Calu3 (cell line): ENCODE results near the gene CPNE7. TPM values are rescaled to one million over a fixed set of nuclear protein-coding genes. Genes with fewer than 3 reads are reported as not detected.
"Not testable (repeated sequence)": the region's sequence is repeated elsewhere in the genome, so short reads cannot be mapped to it uniquely, and the experiment has no call there.

Experiments used
- BruUV-seq: library from RNA; stranded (reverse); fragments of 400-500 nt; replicated peaks from 2 replicates; lab custom pipeline; 2021; lab: Mats Ljungman, UMichigan
- CTCF ChIA-PET: fragments of 300-600 bp; sonication (Branson Sonifier 250); formaldehyde crosslinking; loops from one replicate; lab custom pipeline; 2022; ENCODE audit warnings: antibody characterized with exemption; lab: Charles Lee
- DNase-seq: peaks from one replicate; pipeline ENCODE4 v3.0.0; 2022
- H3K27ac Mint-ChIP-seq: one replicate; pipeline ENCODE4 v1.8.0; 2022; ENCODE audit warnings: mixed read lengths; ENCODE audit not compliant: unreplicated experiment
- H3K27me3 Mint-ChIP-seq: one replicate; pipeline ENCODE4 v1.8.0; 2022; ENCODE audit warnings: mixed read lengths; ENCODE audit not compliant: unreplicated experiment
- H3K36me3 Mint-ChIP-seq: one replicate; pipeline ENCODE4 v1.8.0; 2022; ENCODE audit warnings: mild to moderate bottlenecking, moderate library complexity, mixed read lengths; ENCODE audit not compliant: insufficient read depth, unreplicated experiment
- H3K4me1 Mint-ChIP-seq: one replicate; pipeline ENCODE4 v1.8.0; 2022; ENCODE audit warnings: mild to moderate bottlenecking, low read depth, mixed read lengths; ENCODE audit not compliant: unreplicated experiment
- H3K4me3 Mint-ChIP-seq: one replicate; pipeline ENCODE4 v1.8.0; 2022; ENCODE audit warnings: mild to moderate bottlenecking, low read depth, moderate library complexity, mixed read lengths; ENCODE audit not compliant: unreplicated experiment
- H3K9me3 Mint-ChIP-seq: one replicate; pipeline ENCODE4 v1.8.0; 2022; ENCODE audit warnings: low read depth, mixed read lengths; ENCODE audit not compliant: unreplicated experiment
- intact Hi-C: fragments of 100-400 bp; cut with micrococcal nuclease; formaldehyde crosslinking; loops from one replicate; pipeline ENCODE4 v1.10.0; 2022; ENCODE audit not compliant: unreplicated experiment
- total RNA-seq: library from RNA; stranded (reverse); gene quantifications from 2 replicates; pipeline ENCODE4 v1.2.3, GENCODE V29; 2022
- TF ChIP-seq, protein P1 (sequence below): fragments of 200-600 bp; IDR thresholded peaks from one replicate; pipeline ENCODE4 v1.8.0; 2022; ENCODE audit warnings: antibody characterized with exemption; ENCODE audit not compliant: unreplicated experiment

CPNE7 gene
- total RNA-seq, 1 experiment from 2014 or later: 31.3 TPM

- peaks cover 66% of the 10 kb centered on the region for H3K27me3 Mint-ChIP-seq
- TF ChIP-seq, protein P1, sequence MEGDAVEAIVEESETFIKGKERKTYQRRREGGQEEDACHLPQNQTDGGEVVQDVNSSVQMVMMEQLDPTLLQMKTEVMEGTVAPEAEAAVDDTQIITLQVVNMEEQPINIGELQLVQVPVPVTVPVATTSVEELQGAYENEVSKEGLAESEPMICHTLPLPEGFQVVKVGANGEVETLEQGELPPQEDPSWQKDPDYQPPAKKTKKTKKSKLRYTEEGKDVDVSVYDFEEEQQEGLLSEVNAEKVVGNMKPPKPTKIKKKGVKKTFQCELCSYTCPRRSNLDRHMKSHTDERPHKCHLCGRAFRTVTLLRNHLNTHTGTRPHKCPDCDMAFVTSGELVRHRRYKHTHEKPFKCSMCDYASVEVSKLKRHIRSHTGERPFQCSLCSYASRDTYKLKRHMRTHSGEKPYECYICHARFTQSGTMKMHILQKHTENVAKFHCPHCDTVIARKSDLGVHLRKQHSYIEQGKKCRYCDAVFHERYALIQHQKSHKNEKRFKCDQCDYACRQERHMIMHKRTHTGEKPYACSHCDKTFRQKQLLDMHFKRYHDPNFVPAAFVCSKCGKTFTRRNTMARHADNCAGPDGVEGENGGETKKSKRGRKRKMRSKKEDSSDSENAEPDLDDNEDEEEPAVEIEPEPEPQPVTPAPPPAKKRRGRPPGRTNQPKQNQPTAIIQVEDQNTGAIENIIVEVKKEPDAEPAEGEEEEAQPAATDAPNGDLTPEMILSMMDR: no peak
- intact Hi-C loops: no loop called here
- CTCF ChIA-PET: no interaction called here
- H3K4me3 Mint-ChIP-seq: no peak overlapping the region
- no TSS peak for BruUV-seq
- no peak for DNase-seq
- H3K36me3 Mint-ChIP-seq: no peaks in the 10 kb centered on the region
- H3K4me1 Mint-ChIP-seq: no peaks in the 10 kb centered on the region
- no peaks in the 10 kb centered on the region for H3K9me3 Mint-ChIP-seq
- H3K27ac Mint-ChIP-seq: no peak overlapping the region
Observed at GRCh38 chr16:89623511-89624261, 48.1 kb downstream of the CPNE7 start.

GRCh38 chr16:89624777-89625761 is 49.5 kb downstream of the CPNE7 start:
- Mint-ChIP-seq H3K27ac (no peak overlapping the region), H3K9me3 (no peaks in the 10 kb centered on the region), H3K4me3 (no peak overlapping the region), H3K36me3 (no peaks in the 10 kb centered on the region), H3K27me3 (peaks cover 68% of the 10 kb centered on the region), H3K4me1 (no peaks in the 10 kb centered on the region)
- no peak for DNase-seq
- CTCF ChIA-PET: no interaction called here
- no TSS peak for BruUV-seq
- intact Hi-C loops: no loop called here
- TF ChIP-seq, protein P1: no peak

- Mint-ChIP-seq H3K36me3 (no peaks in the 10 kb centered on the region), H3K4me3 (no peak overlapping the region), H3K9me3 (no peaks in the 10 kb centered on the region), H3K27me3 (peaks cover 68% of the 10 kb centered on the region), H3K4me1 (peaks cover 20% of the 10 kb centered on the region), H3K27ac (no peak overlapping the region)
- TF ChIP-seq, protein P1: no peak
- DNase-seq: no peak
- no TSS peak for BruUV-seq
- CTCF ChIA-PET: interaction anchor here (1.9 kb wide), 1 partner anchor 28 kb away, joined by 4 read pairs; no protein-coding TSS in a partner anchor
- intact Hi-C loops: no loop called here
Observed at GRCh38 chr16:89629827-89630610, 54.5 kb downstream of the CPNE7 start.

- peaks cover 20% of the 10 kb centered on the region for H3K4me1 Mint-ChIP-seq
- intact Hi-C loops: no loop called here
- H3K9me3 Mint-ChIP-seq: no peaks in the 10 kb centered on the region
- no peaks in the 10 kb centered on the region for H3K36me3 Mint-ChIP-seq
- TF ChIP-seq, protein P1: no peak
- H3K27me3 Mint-ChIP-seq: peaks cover 88% of the 10 kb centered on the region
- BruUV-seq: no TSS peak
- CTCF ChIA-PET: interaction anchor here (1.3 to 1.7 kb wide), 3 partner anchors 10 to 31 kb away, joined by 3 to 5 read pairs (median 4); no protein-coding TSS in a partner anchor
- H3K27ac Mint-ChIP-seq: no peak overlapping the region
- peak; percentile 46 for DNase-seq
- H3K4me3 Mint-ChIP-seq: no peak overlapping the region
Observed at GRCh38 chr16:89633064-89633631, 57.6 kb downstream of the CPNE7 start.

- BruUV-seq, H3K36me3 Mint-ChIP-seq, intact Hi-C loops, H3K27ac Mint-ChIP-seq, DNase-seq, H3K9me3 Mint-ChIP-seq, H3K4me3 Mint-ChIP-seq: not testable (repeated sequence)
- CTCF ChIA-PET: interaction anchor here (0.7 to 1.7 kb wide), 3 partner anchors 10 to 33 kb away, joined by 3 to 5 read pairs (median 3); no protein-coding TSS in a partner anchor
- peaks cover 90% of the 10 kb centered on the region for H3K27me3 Mint-ChIP-seq
- peaks cover 20% of the 10 kb centered on the region for H3K4me1 Mint-ChIP-seq
Observed at GRCh38 chr16:89634463-89635385, 59.2 kb downstream of the CPNE7 start.
